ENCODE results near the gene PRPF18.
A peak's percentile ranks its signal among the peaks of the same experiment; 100 is the strongest.

Gene PRPF18

DNA sequence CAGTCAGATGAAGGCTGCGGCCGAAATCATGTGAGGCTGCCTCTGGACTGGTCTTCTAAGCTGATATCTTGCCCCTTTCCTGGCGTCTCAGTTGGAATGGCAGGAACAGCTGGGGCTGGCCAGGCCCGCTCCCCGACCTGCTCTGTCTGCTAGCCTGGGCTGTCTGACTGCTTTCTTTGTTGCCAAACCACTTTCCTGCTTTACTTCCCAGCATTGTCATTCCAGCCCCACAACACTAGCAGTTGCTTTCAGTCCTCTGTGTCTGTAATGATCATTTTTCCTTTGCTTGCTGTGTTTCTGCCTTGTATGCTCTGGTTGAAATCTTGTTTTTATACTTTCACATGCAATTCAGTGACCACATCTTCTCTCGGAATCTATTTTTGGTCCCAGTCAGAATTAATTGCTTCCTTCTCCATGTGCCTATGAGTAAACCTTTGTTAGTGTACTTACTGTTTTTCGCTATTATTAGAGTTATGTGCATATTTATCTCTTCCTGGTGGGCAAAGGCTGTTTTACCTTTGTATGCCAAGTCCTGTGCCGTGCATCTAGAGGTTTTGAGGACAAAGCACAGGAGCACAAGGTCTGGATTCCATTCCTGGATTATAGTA lies 21.6 kb downstream of the PRPF18 start:
- TF ChIP-seq CTCF (IDR thresholded peaks at IDR 0.05), result no peak

DNA sequence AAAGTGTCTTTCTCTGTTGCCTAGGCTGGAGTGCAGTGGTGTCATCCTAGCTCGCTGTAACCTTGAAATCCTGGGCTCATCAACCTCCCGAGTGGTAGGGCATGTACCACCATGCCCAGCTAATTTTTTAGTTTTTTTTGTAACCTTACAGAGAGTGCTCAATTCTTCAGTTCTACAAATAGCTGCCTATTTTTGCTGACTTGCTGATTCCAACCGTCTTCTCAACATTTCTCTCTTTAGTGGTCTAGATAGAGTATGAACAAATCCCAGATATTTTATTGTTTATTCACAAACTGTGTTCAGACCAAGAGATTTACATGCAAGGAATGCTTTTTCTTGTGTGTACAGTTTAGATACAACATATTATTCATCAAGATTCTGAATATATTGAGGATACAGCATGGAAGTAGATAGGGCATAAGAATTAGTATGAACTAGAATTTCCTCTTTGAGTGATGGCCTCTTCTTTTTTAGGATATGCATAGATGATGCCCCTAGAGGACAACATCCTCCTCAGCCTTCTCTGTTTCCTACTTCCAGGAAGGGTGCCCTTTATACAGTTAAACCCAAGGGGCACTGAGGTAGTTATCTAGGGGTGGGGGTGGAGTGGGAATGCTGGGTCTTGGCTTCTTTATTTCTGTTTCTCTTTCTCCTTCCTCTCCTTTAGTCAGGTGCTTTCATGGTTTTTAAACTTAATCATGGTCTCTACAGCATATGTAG lies 26.0 kb downstream of the PRPF18 start:
- no peak for TF ChIP-seq CTCF (IDR thresholded peaks at IDR 0.05)

GRCh38 chr10:13613519-13613918 lies 26.8 kb downstream of the PRPF18 start:
- peak; percentile 47 for TF ChIP-seq CTCF (IDR thresholded peaks at IDR 0.05)

GRCh38 chr10:13614530-13615332 lies 28.0 kb downstream of the PRPF18 start:
- no peak; the same call in 1 of the 2 replicates for TF ChIP-seq CTCF (IDR thresholded peaks at IDR 0.05)

- TF ChIP-seq CTCF (IDR thresholded peaks at IDR 0.05), result no peak
These were observed 29.0 kb downstream of the PRPF18 start for GRCh38 chr10:13615650-13616300.

DNA sequence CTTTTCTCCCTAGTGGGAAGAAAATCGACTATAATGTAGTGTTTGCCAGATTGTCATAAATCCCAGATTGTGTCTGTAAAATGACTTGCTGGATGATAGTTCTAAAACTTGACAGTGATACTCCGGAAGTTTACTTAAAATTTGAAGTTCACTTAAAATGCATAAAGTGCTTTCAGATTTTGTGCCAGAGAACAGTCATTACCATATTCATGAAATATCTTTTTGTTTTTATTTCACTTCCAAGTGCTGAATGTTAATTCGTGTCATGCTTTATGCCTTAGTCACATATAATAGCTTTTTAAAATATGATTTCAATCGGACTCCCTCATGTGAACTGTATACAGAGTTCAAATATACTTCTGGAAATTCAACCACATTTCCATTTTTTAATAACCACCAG lies 30.4 kb downstream of the PRPF18 start:
- TF ChIP-seq CTCF (IDR thresholded peaks at IDR 0.05), result no peak

DNA sequence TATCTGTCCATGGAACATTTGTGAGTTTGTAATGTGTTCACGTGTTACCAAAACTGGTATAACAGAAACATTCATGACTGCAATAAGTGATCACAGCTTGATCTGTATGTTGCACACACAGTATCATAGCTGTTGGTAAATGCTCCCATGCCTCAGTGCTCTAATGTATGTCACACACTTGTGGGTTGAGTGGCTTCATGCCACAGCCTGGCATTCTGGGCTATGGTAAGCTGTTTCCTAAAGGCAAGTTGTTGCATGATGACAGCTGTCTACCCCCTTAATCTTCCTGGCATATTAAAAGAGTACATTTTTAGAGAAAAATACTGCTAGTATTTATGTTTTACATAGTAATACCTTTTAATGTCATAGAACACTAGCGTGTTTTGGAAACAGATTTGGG lies 35.2 kb downstream of the PRPF18 start:
- TF ChIP-seq CTCF (IDR thresholded peaks at IDR 0.05), result no peak

Data from LNCAP (cell line).